ENCODE results near the gene MRPS18B. TPM values are rescaled to one million over a fixed set of nuclear protein-coding genes. Genes with fewer than 3 reads are reported as not detected.
A peak's percentile ranks its signal among the peaks of the same experiment; 100 is the strongest.

The MRPS18B gene
- polyA plus RNA-seq, 3 donors: 18.8 to 52.4 (median 45.2) TPM

GRCh38 chr6:30641048-30641447, 23.4 kb downstream of the MRPS18B start:
- H3K4me3 ChIP-seq (replicated peaks in 1 of 3; ENCODE audit: low read depth in 2 of 3, low read length in 3 of 3): no peak overlapping the region
- no peaks in the 10 kb centered on the region for H3K9me3 Mint-ChIP-seq
- H3K79me2 ChIP-seq (ENCODE audit: insufficient read depth, low read length): peaks cover 6% of the 10 kb centered on the region
- no peak for DNase-seq
- no peak overlapping the region for H3K27ac ChIP-seq (ENCODE audit: low read depth in 1 of 2, low read length in 2 of 2)
- H2AFZ ChIP-seq (ENCODE audit: insufficient read depth, low read depth, low read length, poor library complexity, severe bottlenecking): no peak overlapping the region
- H3K4me1 Mint-ChIP-seq: peaks cover 37% of the 10 kb centered on the region
- H3K27ac Mint-ChIP-seq: no peak overlapping the region
- no peak overlapping the region for H3K4me3 Mint-ChIP-seq
- WGBS (ENCODE audit: insufficient coverage): 0% methylated on average over 1 of the region's 1 CpG
- H3K9me3 ChIP-seq (replicated peaks in 1 of 2; ENCODE audit: control insufficient read depth in 1 of 2, insufficient read depth in 1 of 2, low read length in 2 of 2): no peaks in the 10 kb centered on the region
- H3K36me3 Mint-ChIP-seq: peaks cover 29 to 37% of the 10 kb centered on the region in 2 donors
- H3K27me3 Mint-ChIP-seq (ENCODE audit: low read depth in 3 of 3): peaks cover 0 to 1% (median 0%) of the 10 kb centered on the region in 3 donors
- intact Hi-C loops (cut with micrococcal nuclease): no loop called here
- peaks cover 30 to 32% of the 10 kb centered on the region in 2 donors for H3K4me1 ChIP-seq (ENCODE audit: control insufficient read depth in 1 of 2, insufficient read depth in 2 of 2, low read length in 2 of 2)
- H3K9ac ChIP-seq (ENCODE audit: insufficient read depth, low read length, poor library complexity, severe bottlenecking): no peak overlapping the region
- H4K20me1 ChIP-seq (ENCODE audit: insufficient read depth, low read length): peaks cover 7% of the 10 kb centered on the region
- H3K36me3 ChIP-seq (replicated peaks in 1 of 2; ENCODE audit: control insufficient read depth in 1 of 2, insufficient read depth in 2 of 2, low read length in 2 of 2): peaks cover 4 to 23% of the 10 kb centered on the region in 2 donors
- H3K4me2 ChIP-seq (replicated peaks; ENCODE audit: extremely low read depth, low read length, poor library complexity, severe bottlenecking): no peak overlapping the region
- TF ChIP-seq CTCF (IDR thresholded peaks at IDR 0.05): no peak
- no peaks in the 10 kb centered on the region for H3K27me3 ChIP-seq (ENCODE audit: control insufficient read depth in 2 of 2, insufficient read depth in 2 of 2, low read length in 2 of 2)

DNA sequence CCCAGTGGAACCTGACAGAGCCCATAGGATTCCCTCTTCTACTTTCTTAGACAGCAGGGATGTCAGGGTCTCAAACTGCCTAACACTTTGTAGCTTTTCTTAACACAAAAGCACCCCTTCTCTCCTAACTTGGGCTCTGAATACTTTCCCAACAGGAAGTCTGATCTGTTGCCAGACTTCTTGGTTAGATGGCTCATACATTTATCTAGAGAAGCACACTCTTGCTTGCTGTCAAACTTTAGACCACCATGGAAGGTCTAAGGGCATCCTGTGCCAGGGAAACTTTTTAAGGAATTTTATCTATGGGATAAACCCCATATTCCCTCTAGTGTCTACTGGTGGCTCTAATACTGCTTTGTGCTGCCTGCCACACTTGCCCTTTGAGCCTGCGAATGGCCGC, 26.0 kb downstream of the MRPS18B start:
- Histone ChIP-seq H3K79me2 (ENCODE audit: insufficient read depth, low read length) (peaks cover 29% of the 10 kb centered on the region), H3K4me1 (ENCODE audit: control insufficient read depth in 1 of 2, insufficient read depth in 2 of 2, low read length in 2 of 2) (peaks cover 43 to 52% of the 10 kb centered on the region in 2 donors), H3K9ac (ENCODE audit: insufficient read depth, low read length, poor library complexity, severe bottlenecking) (no peak overlapping the region), H3K27me3 (ENCODE audit: control insufficient read depth in 2 of 2, insufficient read depth in 2 of 2, low read length in 2 of 2) (no peaks in the 10 kb centered on the region), H3K4me2 (replicated peaks; ENCODE audit: extremely low read depth, low read length, poor library complexity, severe bottlenecking) (no peak overlapping the region), H3K4me3 (replicated peaks in 1 of 3; ENCODE audit: low read depth in 2 of 3, low read length in 3 of 3) (no peak overlapping the region), H3K36me3 (replicated peaks in 1 of 2; ENCODE audit: control insufficient read depth in 1 of 2, insufficient read depth in 2 of 2, low read length in 2 of 2) (peaks cover 4 to 23% of the 10 kb centered on the region in 2 donors), H3K27ac (ENCODE audit: low read depth in 1 of 2, low read length in 2 of 2) (peak overlapping the region in 1 of 2 donors; percentile 12), H4K20me1 (ENCODE audit: insufficient read depth, low read length) (peaks cover 16% of the 10 kb centered on the region), H2AFZ (ENCODE audit: insufficient read depth, low read depth, low read length, poor library complexity, severe bottlenecking) (no peak overlapping the region), H3K9me3 (replicated peaks in 1 of 2; ENCODE audit: control insufficient read depth in 1 of 2, insufficient read depth in 1 of 2, low read length in 2 of 2) (no peaks in the 10 kb centered on the region)
- Mint-ChIP-seq H3K27ac (peak overlapping the region in 1 of 7 donors; percentile 65), H3K9me3 (no peaks in the 10 kb centered on the region), H3K4me3 (no peak overlapping the region), H3K27me3 (ENCODE audit: low read depth in 3 of 3) (peaks cover 0 to 1% (median 0%) of the 10 kb centered on the region in 3 donors), H3K4me1 (peaks cover 51% of the 10 kb centered on the region), H3K36me3 (peaks cover 24 to 28% of the 10 kb centered on the region in 2 donors)
- intact Hi-C loops (cut with micrococcal nuclease): no loop called here
- WGBS (ENCODE audit: insufficient coverage): no CpG with 5 or more reads among the region's 2 CpGs
- no peak for TF ChIP-seq CTCF (IDR thresholded peaks at IDR 0.05)
- DNase-seq: no peak
